Measurements from ENCODE around the gene AFG1L.
"Not testable (repeated sequence)": the region's sequence is repeated elsewhere in the genome, so short reads cannot be mapped to it uniquely, and the experiment has no call there.

The AFG1L gene

DNA sequence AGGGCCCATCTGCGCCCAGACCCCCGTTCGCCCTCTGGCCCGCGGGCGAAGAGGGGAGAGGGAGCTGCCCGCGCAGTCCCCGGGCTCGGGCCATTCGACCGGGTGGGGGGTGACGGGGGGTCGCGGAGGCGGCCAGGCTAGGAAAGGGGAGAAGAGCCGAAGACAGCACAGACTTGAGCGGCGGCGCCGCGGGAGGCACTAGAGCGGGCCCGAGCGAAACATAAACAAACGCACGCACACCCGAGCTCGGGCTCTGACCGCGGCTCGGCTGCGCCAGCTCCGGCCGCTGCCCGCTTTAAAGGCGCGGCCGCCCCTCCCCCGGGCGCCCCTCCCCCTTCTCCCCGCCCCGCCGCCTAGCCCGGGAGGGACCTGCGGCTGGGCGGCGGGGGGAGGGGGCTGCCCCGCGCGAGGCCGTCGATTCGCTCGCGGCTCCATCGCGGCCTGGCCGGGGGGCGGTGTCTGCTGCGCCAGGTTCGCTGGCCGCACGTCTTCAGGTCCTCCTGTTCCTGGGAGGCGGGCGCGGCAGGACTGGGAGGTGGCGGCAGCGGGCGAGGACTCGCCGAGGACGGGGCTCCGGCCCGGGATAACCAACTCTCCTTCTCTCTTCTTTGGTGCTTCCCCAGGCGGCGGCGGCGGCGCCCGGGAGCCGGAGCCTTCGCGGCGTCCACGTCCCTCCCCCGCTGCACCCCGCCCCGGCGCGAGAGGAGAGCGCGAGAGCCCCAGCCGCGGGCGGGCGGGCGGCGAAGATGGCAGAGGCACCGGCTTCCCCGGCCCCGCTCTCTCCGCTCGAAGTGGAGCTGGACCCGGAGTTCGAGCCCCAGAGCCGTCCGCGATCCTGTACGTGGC lies 265.8 kb downstream of the AFG1L start, which contains the start of gene FOXO3:
Gene FOXO3 (plus strand): TSS at position 455 of the 846 bp plus-strand sequence. CDS start 292 bp downstream, at position 747.
- DNase-seq: peak; percentile 66

DNA sequence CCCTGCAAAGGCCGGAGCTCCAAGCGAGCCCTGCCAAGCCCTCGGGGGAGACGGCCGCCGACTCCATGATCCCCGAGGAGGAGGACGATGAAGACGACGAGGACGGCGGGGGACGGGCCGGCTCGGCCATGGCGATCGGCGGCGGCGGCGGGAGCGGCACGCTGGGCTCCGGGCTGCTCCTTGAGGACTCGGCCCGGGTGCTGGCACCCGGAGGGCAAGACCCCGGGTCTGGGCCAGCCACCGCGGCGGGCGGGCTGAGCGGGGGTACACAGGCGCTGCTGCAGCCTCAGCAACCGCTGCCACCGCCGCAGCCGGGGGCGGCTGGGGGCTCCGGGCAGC lies 266.4 kb downstream of the AFG1L start:
- DNase-seq: not testable (repeated sequence)

DNA sequence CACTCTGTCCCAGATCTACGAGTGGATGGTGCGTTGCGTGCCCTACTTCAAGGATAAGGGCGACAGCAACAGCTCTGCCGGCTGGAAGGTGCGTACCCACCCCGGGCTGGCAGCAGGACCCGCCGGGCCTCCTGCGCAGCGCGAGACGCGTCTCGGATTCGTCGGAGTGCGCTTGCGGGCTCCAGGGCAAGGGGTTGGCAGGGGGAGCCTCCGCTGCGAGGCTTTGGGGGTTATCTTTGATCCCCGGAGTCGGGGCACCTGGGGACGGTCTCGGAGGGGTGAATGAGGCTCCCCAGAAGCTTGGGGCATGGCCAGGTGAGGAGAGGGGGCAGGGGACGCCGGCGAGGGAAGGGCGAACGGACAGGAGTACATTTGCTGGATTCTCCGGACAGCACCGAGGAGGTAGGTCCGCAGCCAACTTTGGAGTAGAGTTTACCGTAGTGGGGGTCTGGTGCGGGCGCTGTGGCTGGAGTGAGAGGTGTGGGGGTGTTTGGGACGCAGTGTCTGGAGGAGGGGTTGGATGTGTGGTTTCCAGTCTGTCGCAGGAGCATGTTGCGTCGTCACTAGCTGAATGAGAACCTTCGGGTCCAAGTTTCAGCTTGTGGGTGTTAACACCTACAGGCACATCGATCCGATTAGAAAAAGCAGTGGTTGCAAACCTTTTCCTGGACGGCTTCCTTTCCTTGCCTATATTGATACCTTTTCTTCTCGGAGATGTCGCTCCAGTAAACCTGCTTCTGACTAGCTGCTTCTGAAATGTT lies 267.1 kb downstream of the AFG1L start:
- no peak for DNase-seq

GRCh38 chr6:108562503-108562993 lies 267.7 kb downstream of the AFG1L start:
- no peak for DNase-seq

DNA sequence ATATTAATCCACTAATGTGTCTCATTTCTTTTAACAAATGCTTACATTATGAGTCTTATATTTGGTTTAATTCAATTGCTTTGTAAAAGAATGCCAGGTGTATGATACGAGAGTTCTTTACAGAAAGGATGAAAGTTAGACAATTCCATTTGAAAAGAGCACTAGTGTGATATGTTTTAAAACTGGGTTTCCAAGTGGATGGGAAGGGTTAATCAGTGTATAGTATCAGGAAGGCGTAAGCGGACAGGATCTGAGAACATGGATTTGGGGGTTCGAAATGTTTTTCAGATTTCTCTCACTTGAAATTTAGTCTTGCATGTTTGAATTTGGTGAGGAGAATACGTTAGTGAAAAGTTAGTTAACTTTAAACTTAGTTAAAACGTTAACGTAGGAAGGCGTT lies 268.4 kb downstream of the AFG1L start:
- DNase-seq: no peak

GRCh38 chr6:108564178-108564577 lies 269.3 kb downstream of the AFG1L start:
- DNase-seq: no peak

- DNase-seq: no peak
These were observed 270.4 kb downstream of the AFG1L start for GRCh38 chr6:108565091-108565766.

- DNase-seq: no peak
These were observed 271.0 kb downstream of the AFG1L start for GRCh38 chr6:108565893-108566292.

GRCh38 chr6:108566406-108566805 lies 271.6 kb downstream of the AFG1L start:
- DNase-seq: no peak

- no peak for DNase-seq
These were observed 273.2 kb downstream of the AFG1L start for GRCh38 chr6:108568101-108568500.

DNA sequence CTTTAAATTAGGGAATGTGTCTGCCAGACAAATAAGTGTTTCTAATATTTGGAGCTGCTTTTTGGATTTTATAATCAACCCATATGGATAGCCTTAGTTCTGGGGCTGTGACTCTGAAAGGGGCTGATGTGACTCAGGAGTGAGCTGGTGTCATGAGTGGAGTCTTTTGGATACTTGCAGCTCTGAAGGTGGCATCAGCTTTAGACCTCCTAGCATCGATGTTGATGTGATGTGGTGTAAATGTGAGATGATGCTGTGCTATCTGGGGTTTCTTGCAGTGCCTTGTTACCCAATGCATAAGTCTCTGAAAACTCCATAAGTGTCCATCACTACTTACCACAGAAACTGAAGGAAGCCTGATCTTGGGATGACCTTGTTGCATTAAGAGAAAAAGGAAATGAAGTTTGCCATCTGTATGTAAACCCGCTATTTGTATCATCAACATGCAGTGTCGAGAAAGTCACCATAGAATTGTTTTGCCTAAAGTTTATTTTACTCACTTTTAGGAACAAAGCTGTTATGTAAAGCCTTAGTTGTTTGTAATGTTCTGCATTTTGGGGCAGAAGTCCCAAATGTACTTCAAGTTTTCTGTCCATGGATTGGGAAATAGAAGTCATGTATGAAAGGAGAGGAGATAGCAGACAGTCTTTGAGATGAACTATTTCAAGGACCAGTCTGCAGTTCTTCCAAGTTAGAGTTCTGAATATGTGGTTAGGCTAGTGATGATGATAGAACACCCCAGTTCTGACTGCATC lies 273.9 kb downstream of the AFG1L start:
- DNase-seq: no peak

DNA sequence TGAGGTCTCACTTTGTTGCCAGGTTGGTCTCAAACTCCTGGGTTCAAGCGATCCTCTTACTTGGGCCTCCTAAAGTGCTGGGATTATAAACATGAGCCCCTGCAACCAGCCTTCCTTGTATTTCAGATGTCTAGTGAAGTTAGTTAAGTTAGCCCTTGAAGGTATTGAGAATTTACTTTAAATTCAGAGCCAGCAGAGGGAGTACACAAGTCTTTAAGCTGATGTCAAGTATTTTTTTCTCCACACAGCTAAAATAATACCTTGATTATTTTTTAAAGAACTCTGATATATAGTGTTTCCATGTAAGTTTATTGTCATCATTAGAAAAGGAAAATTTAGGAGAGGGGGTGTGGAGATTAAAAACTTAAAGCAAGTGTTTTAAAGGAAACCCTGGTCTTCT lies 275.7 kb downstream of the AFG1L start:
- no peak for DNase-seq

GRCh38 chr6:108574457-108575141 lies 279.7 kb downstream of the AFG1L start:
- no peak for DNase-seq

Measured in activated CD8-positive, alpha-beta memory T cell treated with anti-CD3 and anti-CD28 coated beads, Interleukin-2, amount 50 U/mL, for 4 hours (primary cell).